ENCODE data around the gene CNPY3. TPM values are rescaled to one million over a fixed set of nuclear protein-coding genes. Genes with fewer than 3 reads are reported as not detected.
A peak's percentile ranks its signal among the peaks of the same experiment; 100 is the strongest.

CNPY3 gene
- polyA plus RNA-seq, 1 donor (not counting 4 experiments of a cell fraction or from before 2014, with no cell fraction given): 19.7 TPM

GRCh38 chr6:42958125-42958524 lies 28.8 kb downstream of the CNPY3 start:
- peaks cover 0 to 4% of the 10 kb centered on the region in 2 experiments for H3K36me3 ChIP-seq (ENCODE audit: control insufficient read depth in 2 of 2, extremely low read depth in 1 of 2, insufficient read depth in 2 of 2, low read length in 2 of 2)
- no peaks in the 10 kb centered on the region for H3K79me2 ChIP-seq (ENCODE audit: control insufficient read depth, insufficient read depth, low read length)
- dilution Hi-C loops (cut with MboI; ENCODE audit: extremely low pct_ligation_motif_present, low sequenced_read_pairs): no loop called here
- peaks cover 13% of the 10 kb centered on the region for H3K4me1 ChIP-seq (ENCODE audit: control insufficient read depth, extremely low read depth, insufficient read depth, low read length)
- no peaks in the 10 kb centered on the region for H3K9me3 ChIP-seq (ENCODE audit: control insufficient read depth, low read depth, low read length)
- FAIRE-seq (no peak), DNase-seq (ENCODE audit: low read depth, low spot score) (no peak)
- no peaks in the 10 kb centered on the region for H3K27me3 ChIP-seq (ENCODE audit: control insufficient read depth, extremely low read depth, insufficient read depth, low read length)
- H4K20me1 ChIP-seq (ENCODE audit: control insufficient read depth, extremely low read depth, insufficient read depth, low read length): no peaks in the 10 kb centered on the region
- H3K9ac ChIP-seq (ENCODE audit: control insufficient read depth, extremely low read depth, insufficient read depth, low read length): no peak overlapping the region
- no peak overlapping the region for H3K4me2 ChIP-seq (ENCODE audit: control insufficient read depth, extremely low read depth, insufficient read depth, low read depth, low read length)
- H2AFZ ChIP-seq (ENCODE audit: control insufficient read depth, low read length): no peak overlapping the region
- H3K4me3 ChIP-seq (ENCODE audit: control insufficient read depth in 2 of 3, extremely low read depth in 1 of 3, insufficient read depth in 2 of 3, low read depth in 1 of 3, low read length in 3 of 3): no peak overlapping the region
- H3K27ac ChIP-seq (ENCODE audit: control insufficient read depth, insufficient read depth, low read length): no peak overlapping the region
- H3K9me1 ChIP-seq (ENCODE audit: control insufficient read depth, extremely low read depth, insufficient read depth, low read length): no peaks in the 10 kb centered on the region
- TF ChIP-seq, protein P1, sequence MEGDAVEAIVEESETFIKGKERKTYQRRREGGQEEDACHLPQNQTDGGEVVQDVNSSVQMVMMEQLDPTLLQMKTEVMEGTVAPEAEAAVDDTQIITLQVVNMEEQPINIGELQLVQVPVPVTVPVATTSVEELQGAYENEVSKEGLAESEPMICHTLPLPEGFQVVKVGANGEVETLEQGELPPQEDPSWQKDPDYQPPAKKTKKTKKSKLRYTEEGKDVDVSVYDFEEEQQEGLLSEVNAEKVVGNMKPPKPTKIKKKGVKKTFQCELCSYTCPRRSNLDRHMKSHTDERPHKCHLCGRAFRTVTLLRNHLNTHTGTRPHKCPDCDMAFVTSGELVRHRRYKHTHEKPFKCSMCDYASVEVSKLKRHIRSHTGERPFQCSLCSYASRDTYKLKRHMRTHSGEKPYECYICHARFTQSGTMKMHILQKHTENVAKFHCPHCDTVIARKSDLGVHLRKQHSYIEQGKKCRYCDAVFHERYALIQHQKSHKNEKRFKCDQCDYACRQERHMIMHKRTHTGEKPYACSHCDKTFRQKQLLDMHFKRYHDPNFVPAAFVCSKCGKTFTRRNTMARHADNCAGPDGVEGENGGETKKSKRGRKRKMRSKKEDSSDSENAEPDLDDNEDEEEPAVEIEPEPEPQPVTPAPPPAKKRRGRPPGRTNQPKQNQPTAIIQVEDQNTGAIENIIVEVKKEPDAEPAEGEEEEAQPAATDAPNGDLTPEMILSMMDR (optimal IDR thresholded peaks at IDR 0.05 in 1 of 3, IDR thresholded peaks at IDR 0.05 in 1 of 3, conservative IDR thresholded peaks at IDR 0.05 in 1 of 3; ENCODE audit: extremely low read depth in 1 of 3, insufficient read depth in 2 of 3, low read length in 3 of 3): no peak
- no peak for TF ChIP-seq EZH2 (IDR thresholded peaks at IDR 0.05; ENCODE audit: low read length)

DNA sequence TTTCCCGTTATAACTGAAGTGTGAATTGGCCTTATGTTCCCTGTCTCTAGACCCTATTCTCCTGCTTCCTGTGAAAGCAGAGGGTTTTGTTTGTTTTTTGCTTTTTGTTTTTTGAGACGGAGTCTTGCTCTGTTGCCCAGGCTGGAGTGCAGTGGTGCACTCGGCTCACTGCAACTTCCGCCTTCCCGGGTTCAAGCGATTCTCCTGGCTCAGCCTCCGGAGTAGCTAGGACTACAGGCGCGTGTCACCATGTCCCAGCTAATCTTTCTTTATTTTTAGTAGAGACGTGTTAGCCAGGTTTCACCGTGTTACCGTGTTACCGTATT lies 30.6 kb downstream of the CNPY3 start:
- peak overlapping the region; percentile 35 to 69 (median 62) for H3K4me3 ChIP-seq (ENCODE audit: control insufficient read depth in 2 of 3, extremely low read depth in 1 of 3, insufficient read depth in 2 of 3, low read depth in 1 of 3, low read length in 3 of 3)
- FAIRE-seq: no peak
- dilution Hi-C loops (cut with MboI; ENCODE audit: extremely low pct_ligation_motif_present, low sequenced_read_pairs): no loop called here

More for the DNA sequence above, 30.6 kb downstream of the CNPY3 start:
- Histone ChIP-seq H3K9me1 (ENCODE audit: control insufficient read depth, extremely low read depth, insufficient read depth, low read length) (no peaks in the 10 kb centered on the region), H3K79me2 (ENCODE audit: control insufficient read depth, insufficient read depth, low read length) (no peaks in the 10 kb centered on the region), H2AFZ (ENCODE audit: control insufficient read depth, low read length) (peak overlapping the region; percentile 60), H3K4me1 (ENCODE audit: control insufficient read depth, extremely low read depth, insufficient read depth, low read length) (peaks cover 9% of the 10 kb centered on the region), H3K36me3 (ENCODE audit: control insufficient read depth in 2 of 2, extremely low read depth in 1 of 2, insufficient read depth in 2 of 2, low read length in 2 of 2) (peaks cover 4 to 12% of the 10 kb centered on the region in 2 experiments), H3K27ac (ENCODE audit: control insufficient read depth, insufficient read depth, low read length) (no peak overlapping the region), H4K20me1 (ENCODE audit: control insufficient read depth, extremely low read depth, insufficient read depth, low read length) (no peaks in the 10 kb centered on the region), H3K9ac (ENCODE audit: control insufficient read depth, extremely low read depth, insufficient read depth, low read length) (peak overlapping the region; percentile 34), H3K9me3 (ENCODE audit: control insufficient read depth, low read depth, low read length) (no peaks in the 10 kb centered on the region), H3K27me3 (ENCODE audit: control insufficient read depth, extremely low read depth, insufficient read depth, low read length) (no peaks in the 10 kb centered on the region), H3K4me2 (ENCODE audit: control insufficient read depth, extremely low read depth, insufficient read depth, low read depth, low read length) (peak overlapping the region; percentile 89)
- no peak for DNase-seq (ENCODE audit: low read depth, low spot score)
- TF ChIP-seq, protein P1 (optimal IDR thresholded peaks at IDR 0.05 in 1 of 3, IDR thresholded peaks at IDR 0.05 in 1 of 3, conservative IDR thresholded peaks at IDR 0.05 in 1 of 3; ENCODE audit: extremely low read depth in 1 of 3, insufficient read depth in 2 of 3, low read length in 3 of 3): no peak
- TF ChIP-seq EZH2 (IDR thresholded peaks at IDR 0.05; ENCODE audit: low read length): no peak

All from keratinocyte (primary cell).